Activated CD8-positive, alpha-beta memory T cell treated with anti-CD3 and anti-CD28 coated beads for 36 hours (primary cell): Measurements from ENCODE around the gene TNFRSF21. TPM values are rescaled to one million over a fixed set of nuclear protein-coding genes. Genes with fewer than 3 reads are reported as not detected.

Experiments used
- CTCF ChIA-PET: fragments of 350-600 bp; sonication (Branson Sonifier 250); formaldehyde crosslinking; loops from one replicate; lab custom pipeline; 2021; ENCODE audit warnings: antibody characterized with exemption; lab: Charles Lee
- POLR2A ChIA-PET: fragments of 350-600 bp; sonication (Branson Sonifier 250); formaldehyde crosslinking; loops from one replicate; lab custom pipeline; 2021; ENCODE audit warnings: antibody characterized with exemption; lab: Charles Lee
- total RNA-seq, 2 experiments: library from RNA; stranded (reverse); gene quantifications; one replicate each; pipeline ENCODE4 v1.2.3, GENCODE V29; 2021

Gene TNFRSF21
- total RNA-seq, 2 experiments from 2014 or later = 2.0 to 2.3 TPM

GRCh38 chr6:47258724-47259347, 50.9 kb downstream of the TNFRSF21 start:
- ChIA-PET CTCF (interaction anchor here (0.6 kb wide), 1 partner anchor 40 kb away, joined by 3 read pairs; no protein-coding TSS in a partner anchor), POLR2A (no interaction called here)

- CTCF ChIA-PET = no interaction called here
- POLR2A ChIA-PET = no interaction called here
Measured at GRCh38 chr6:47256981-47257730, 52.5 kb downstream of the TNFRSF21 start.

GRCh38 chr6:47256361-47256760, 53.3 kb downstream of the TNFRSF21 start:
- ChIA-PET POLR2A (no interaction called here), CTCF (no interaction called here)

- ChIA-PET CTCF (no interaction called here), POLR2A (no interaction called here)
Measured at GRCh38 chr6:47254906-47255305, 54.8 kb downstream of the TNFRSF21 start.

GRCh38 chr6:47254051-47254450, 55.7 kb downstream of the TNFRSF21 start:
- CTCF ChIA-PET = no interaction called here
- POLR2A ChIA-PET = no interaction called here

GRCh38 chr6:47253136-47253535, 56.6 kb downstream of the TNFRSF21 start:
- ChIA-PET POLR2A (no interaction called here), CTCF (interaction anchor here (0.6 kb wide), 1 partner anchor 13 kb away, joined by 3 read pairs; no protein-coding TSS in a partner anchor)

GRCh38 chr6:47252633-47253032, 57.1 kb downstream of the TNFRSF21 start:
- ChIA-PET CTCF (interaction anchor here (0.6 kb wide), 1 partner anchor 14 kb away, joined by 3 read pairs; no protein-coding TSS in a partner anchor), POLR2A (no interaction called here)

- ChIA-PET CTCF (no interaction called here), POLR2A (no interaction called here)
Measured at GRCh38 chr6:47251396-47251795, 58.3 kb downstream of the TNFRSF21 start.

GRCh38 chr6:47250302-47250701, 59.4 kb downstream of the TNFRSF21 start:
- ChIA-PET POLR2A (no interaction called here), CTCF (no interaction called here)

GRCh38 chr6:47248446-47248845, 61.3 kb downstream of the TNFRSF21 start:
- POLR2A ChIA-PET = no interaction called here
- CTCF ChIA-PET = no interaction called here

GRCh38 chr6:47247227-47247797, 62.4 kb downstream of the TNFRSF21 start:
- ChIA-PET CTCF (no interaction called here), POLR2A (no interaction called here)

GRCh38 chr6:47246551-47246950, 63.2 kb downstream of the TNFRSF21 start:
- ChIA-PET CTCF (no interaction called here), POLR2A (no interaction called here)

- ChIA-PET POLR2A (no interaction called here), CTCF (no interaction called here)
Measured at GRCh38 chr6:47245745-47246371, 63.8 kb downstream of the TNFRSF21 start.

GRCh38 chr6:47242483-47243386, 67.0 kb downstream of the TNFRSF21 start:
- ChIA-PET CTCF (no interaction called here), POLR2A (no interaction called here)

- ChIA-PET CTCF (no interaction called here), POLR2A (no interaction called here)
Measured at GRCh38 chr6:47241742-47242482, 67.8 kb downstream of the TNFRSF21 start.

- CTCF ChIA-PET = no interaction called here
- POLR2A ChIA-PET = no interaction called here
Measured at GRCh38 chr6:47240277-47240890, 69.3 kb downstream of the TNFRSF21 start.

GRCh38 chr6:47239546-47239945, 70.2 kb downstream of the TNFRSF21 start:
- POLR2A ChIA-PET = no interaction called here
- CTCF ChIA-PET = no interaction called here

GRCh38 chr6:47238456-47238995, 71.2 kb downstream of the TNFRSF21 start:
- CTCF ChIA-PET = no interaction called here
- POLR2A ChIA-PET = no interaction called here
